A549 (cell line): ENCODE data around the gene AUTS2.

Source experiments
- CEBPB ChIP-seq, 2 experiments: fragments of >200 bp in 1 of 2; sonication (Bioruptor Twin) in 1 of 2; formaldehyde crosslinking in 1 of 2; IDR thresholded peaks; 2 replicates each; pipeline ENCODE4 v1.6.1; 2012 to 2016
- CHD2 ChIP-seq: fragments of 150-350 bp; IDR thresholded peaks from 2 replicates; pipeline ENCODE4 v1.6.1; 2014; ENCODE audit warnings: low read length; ENCODE audit not compliant: partially characterized antibody
- CTCF ChIP-seq: fragments of >200 bp; sonication (Bioruptor Twin); formaldehyde crosslinking; IDR thresholded peaks from 3 replicates; pipeline ENCODE4 v1.5.1; 2016
- EP300 ChIP-seq, 2 experiments: fragments of >200 bp; sonication (Bioruptor Twin); formaldehyde crosslinking; IDR thresholded peaks; 2 replicates in 1 of 2; 3 replicates in 1 of 2; pipeline ENCODE4 v1.6.1; 2016 to 2017
- HDAC2 ChIP-seq: fragments of 200-600 bp; sonication (generic); IDR thresholded peaks from 2 replicates; pipeline ENCODE4 v1.6.1; 2016
- HOXA7 ChIP-seq: fragments of 250-450 bp; sonication (Bioruptor Pico); IDR thresholded peaks from 2 replicates; pipeline ENCODE4 v1.5.0; 2020; ENCODE audit warnings: mild to moderate bottlenecking, moderate library complexity
- JUN ChIP-seq, 2 experiments: fragments of >200 bp; sonication (Bioruptor Twin); formaldehyde crosslinking; IDR thresholded peaks; 2 replicates in 1 of 2; 3 replicates in 1 of 2; pipeline ENCODE4 v1.6.1; 2016 to 2017
- JUNB ChIP-seq: fragments of >200 bp; sonication (Bioruptor Twin); formaldehyde crosslinking; IDR thresholded peaks from 2 replicates; pipeline ENCODE4 v1.6.1; 2016
- MAFK ChIP-seq: fragments of 450-650 bp; IDR thresholded peaks from 2 replicates; pipeline ENCODE4 v1.6.1; 2014; ENCODE audit not compliant: partially characterized antibody
- NFE2L2 ChIP-seq: fragments of 150-350 bp; conservative IDR thresholded peaks from 2 replicates; pipeline ENCODE4 v1.6.1; 2014; ENCODE audit warnings: low read length
- POLR2A ChIP-seq: IDR thresholded peaks from 2 replicates; pipeline ENCODE4 v1.6.1; 2012; ENCODE audit warnings: mild to moderate bottlenecking, low read length
- RCOR1 ChIP-seq: fragments of 150-350 bp; IDR thresholded peaks from 2 replicates; pipeline ENCODE4 v1.6.1; 2014; ENCODE audit warnings: antibody characterized with exemption, low read length, low read depth
- SREBF2 ChIP-seq: fragments of 450-650 bp; IDR thresholded peaks from 2 replicates; pipeline ENCODE4 v1.6.1; 2014; ENCODE audit warnings: mild to moderate bottlenecking, moderate library complexity

- no peak for TF ChIP-seq CTCF
- TF ChIP-seq CEBPB (IDR thresholded peaks at IDR 0.05), result no peak
- TF ChIP-seq HOXA7 (CRISPR knock-in tag), result no peak
- no peak for TF ChIP-seq POLR2A
- TF ChIP-seq SREBF2, result no peak
- no peak for TF ChIP-seq CHD2
- no peak for TF ChIP-seq JUNB
- TF ChIP-seq NFE2L2, result no peak
- no peak for TF ChIP-seq RCOR1
- no peak for TF ChIP-seq EP300 (IDR thresholded peaks at IDR 0.05)
- TF ChIP-seq JUN (IDR thresholded peaks at IDR 0.05), result no peak
- TF ChIP-seq HDAC2, result no peak
- no peak for TF ChIP-seq MAFK
These were observed 280.3 kb downstream of the AUTS2 start for GRCh38 chr7:69878591-69878990.
